ENCODE measurements around the gene UNKL.

GRCh38 chr16:1443403-1443973, 29.0 kb upstream of the UNKL start:
- TF ChIP-seq CTCF (IDR thresholded peaks at IDR 0.05 in 8 of 11, conservative IDR thresholded peaks at IDR 0.05 in 3 of 11) (no peak), POLR2A (IDR thresholded peaks at IDR 0.05) (no peak)
